Superior temporal gyrus (tissue), 1 donor: ENCODE measurements around the gene ZSCAN25.
A peak's percentile ranks its signal among the peaks of the same experiment; 100 is the strongest.
"Not testable (repeated sequence)": the region's sequence is repeated elsewhere in the genome, so short reads cannot be mapped to it uniquely, and the experiment has no call there.

ENCODE experiments used
- DNase-seq: peaks from one replicate; pipeline ENCODE4 v3.0.0-alpha.2; 2016; ENCODE audit errors: extremely low spot score

The ZSCAN25 gene

DNA sequence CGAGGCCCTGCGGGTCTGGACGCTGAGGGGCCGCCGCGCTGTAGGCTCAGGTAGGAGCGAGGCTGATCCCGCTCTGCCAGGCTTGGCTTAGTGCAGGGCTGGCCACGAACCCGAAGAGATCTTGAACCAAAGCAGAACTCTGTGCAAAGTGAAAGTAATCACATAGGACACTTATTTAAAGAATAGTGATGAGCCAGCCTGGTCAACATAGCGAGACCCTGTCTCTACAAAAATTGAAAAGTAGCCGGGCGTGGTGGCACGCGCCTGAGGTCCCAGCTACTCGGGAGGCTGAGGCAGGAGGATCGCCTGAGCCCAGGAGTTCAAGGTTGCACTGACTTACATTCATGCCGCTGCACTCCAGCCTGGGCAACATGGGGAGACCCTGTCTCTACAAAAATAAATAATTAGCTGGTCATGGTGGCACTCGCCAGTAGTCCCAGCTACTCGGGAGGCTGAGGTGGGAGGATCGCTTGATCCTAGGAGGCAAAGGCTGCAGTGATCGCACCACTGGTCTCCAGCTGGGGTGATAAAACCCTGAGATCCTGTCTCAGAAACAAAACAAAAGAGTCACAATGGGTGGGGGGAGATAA is 541 bp downstream of the ZSCAN25 start:
- DNase-seq: no peak

DNA sequence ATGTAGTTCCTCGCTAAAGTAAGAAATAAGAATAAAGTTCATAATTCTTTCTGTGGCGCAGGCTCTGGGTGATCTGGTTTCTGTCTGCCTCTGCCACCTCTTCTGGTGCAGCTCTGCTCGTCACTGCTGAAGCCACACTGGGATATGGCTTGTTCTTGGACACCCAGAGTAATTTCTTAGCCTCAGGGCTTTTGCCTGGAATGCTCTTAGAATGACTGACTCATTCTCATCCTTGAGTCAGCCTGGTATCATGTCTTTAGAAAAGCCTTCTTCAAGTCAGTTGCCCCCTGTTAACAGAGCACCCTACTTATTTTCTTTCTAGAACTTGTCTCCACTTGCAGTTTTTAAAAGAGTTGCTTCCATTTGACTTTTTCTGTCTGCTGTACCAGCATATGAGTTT is 2.0 kb downstream of the ZSCAN25 start:
- DNase-seq: no peak

DNA sequence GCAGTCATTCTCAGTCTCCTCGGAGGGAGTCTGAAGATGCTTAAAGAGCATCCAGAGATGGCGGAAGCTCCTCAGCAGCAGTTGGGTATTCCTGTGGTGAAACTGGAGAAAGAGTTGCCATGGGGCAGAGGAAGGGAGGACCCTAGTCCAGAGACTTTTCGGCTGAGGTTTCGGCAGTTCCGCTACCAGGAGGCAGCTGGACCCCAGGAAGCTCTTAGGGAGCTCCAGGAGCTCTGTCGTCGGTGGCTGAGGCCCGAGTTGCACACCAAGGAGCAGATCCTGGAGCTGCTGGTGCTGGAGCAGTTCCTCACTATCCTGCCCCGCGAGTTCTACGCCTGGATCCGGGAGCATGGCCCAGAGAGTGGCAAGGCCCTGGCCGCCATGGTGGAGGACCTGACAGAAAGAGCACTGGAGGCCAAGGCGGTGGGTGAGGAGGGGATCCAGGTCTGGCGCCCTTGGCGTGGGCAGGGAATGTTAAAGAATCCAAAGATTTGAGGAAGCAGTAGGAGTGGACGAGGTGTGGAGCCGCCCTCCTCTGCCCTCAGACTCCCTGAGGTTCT is 2.9 kb downstream of the ZSCAN25 start:
- no peak for DNase-seq

GRCh38 chr7:99621271-99621670 is 4.5 kb downstream of the ZSCAN25 start:
- no peak for DNase-seq

GRCh38 chr7:99622596-99622995 is 5.8 kb downstream of the ZSCAN25 start:
- DNase-seq: no peak

GRCh38 chr7:99623091-99623693 is 6.4 kb downstream of the ZSCAN25 start:
- DNase-seq: no peak

GRCh38 chr7:99623702-99624447 is 7.1 kb downstream of the ZSCAN25 start:
- no peak for DNase-seq

DNA sequence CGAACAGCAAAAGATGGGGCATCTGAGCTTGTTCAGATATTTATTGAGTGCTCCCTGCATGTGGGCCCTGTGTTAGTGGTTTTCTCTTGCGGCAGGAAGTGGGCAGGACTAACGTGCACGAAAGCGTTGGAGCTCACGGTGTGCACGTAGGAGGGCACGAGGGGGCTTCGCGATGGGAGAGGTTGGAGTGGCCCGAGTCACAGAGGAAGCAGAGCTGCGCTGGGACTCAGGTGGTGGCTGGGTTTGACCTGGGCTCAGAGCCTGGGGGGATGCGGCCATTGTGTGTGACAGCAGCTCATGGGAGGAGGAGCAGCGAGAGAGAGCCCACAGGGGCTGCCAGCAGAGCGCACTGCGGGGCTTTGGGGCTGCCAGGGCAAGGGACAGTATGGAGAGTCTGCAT is 7.7 kb downstream of the ZSCAN25 start:
- DNase-seq: no peak

- no peak for DNase-seq
Measured at GRCh38 chr7:99625321-99625720, 8.6 kb downstream of the ZSCAN25 start.

GRCh38 chr7:99625961-99626360 is 9.2 kb downstream of the ZSCAN25 start:
- no peak for DNase-seq

DNA sequence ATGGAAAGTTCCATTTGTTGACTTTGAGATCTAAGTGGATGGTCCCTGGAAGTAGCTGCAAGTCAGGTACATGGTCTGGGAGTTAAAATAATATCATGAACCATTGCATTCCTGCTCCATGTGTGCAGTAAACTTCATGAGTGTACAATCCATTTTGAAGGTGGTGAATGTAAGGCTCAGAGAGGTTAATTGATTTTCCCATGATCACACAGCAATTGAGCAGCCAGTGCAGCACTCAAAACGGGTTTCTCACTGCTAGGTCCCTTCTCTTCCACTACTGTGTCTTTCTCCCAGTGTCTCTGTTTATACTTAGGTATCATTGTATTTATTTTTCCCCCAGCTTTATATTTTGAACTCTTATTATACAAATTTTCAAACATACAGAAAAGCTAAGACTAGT is 9.9 kb downstream of the ZSCAN25 start:
- no peak for DNase-seq

DNA sequence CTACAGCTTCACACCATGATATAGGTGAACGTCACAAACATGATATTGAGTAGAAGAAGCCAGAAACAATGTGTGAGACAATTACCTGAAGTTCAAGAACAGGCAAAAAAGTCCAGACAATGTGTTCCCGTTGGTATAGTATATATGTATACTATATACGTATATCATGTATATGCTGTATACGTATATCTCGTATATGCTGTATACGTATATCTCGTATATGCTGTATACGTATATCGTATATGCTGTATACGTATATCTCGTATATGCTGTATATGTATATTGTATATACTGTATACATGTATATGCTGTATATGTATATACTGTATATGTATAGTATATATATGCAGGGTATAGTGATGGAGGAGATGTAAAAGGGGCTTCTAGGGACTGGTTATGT is 10.8 kb downstream of the ZSCAN25 start:
- DNase-seq: no peak

GRCh38 chr7:99628471-99629465 is 12.0 kb downstream of the ZSCAN25 start:
- DNase-seq: no peak

GRCh38 chr7:99629643-99630042 is 12.9 kb downstream of the ZSCAN25 start:
- no peak for DNase-seq

DNA sequence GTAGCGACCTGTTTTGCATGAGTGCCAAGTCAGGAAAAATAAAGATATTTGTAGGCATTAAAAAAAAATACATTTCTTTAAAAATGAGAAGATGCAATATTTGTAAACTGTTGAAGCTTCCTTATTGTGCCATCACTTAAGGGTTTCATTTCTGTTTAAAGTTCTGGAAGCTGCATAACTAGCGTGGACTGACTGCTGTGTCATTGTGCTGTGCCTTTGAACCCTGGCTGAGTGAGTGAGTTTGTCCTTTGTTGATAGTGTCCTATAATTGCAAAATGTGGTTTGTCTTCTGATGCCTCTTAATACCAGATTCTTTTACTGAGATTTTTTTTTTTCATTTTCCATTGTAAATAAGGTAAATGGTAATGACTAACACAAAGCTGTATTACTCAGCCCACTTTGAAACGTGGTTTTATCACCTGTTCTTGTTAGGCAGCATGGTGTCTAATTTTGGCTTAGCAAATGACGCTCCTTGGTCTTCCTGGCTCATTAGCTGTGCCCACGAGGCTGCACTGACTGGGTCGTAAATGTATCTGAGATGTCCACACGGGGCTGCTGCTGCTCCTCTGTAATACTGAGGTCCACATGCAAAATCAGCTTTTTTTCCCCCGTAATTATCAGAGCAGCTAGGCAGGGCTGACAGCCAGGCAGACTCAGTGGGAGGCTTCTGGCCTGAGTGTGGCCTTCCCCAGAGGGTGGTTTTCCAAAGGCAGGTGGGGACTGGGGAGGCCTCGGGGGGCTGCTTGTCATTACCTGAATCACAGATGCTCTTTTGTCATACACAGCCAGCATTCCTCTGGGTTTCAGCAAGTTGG is 14.8 kb downstream of the ZSCAN25 start:
- peak; percentile 19 for DNase-seq

GRCh38 chr7:99637414-99637813 is 20.7 kb downstream of the ZSCAN25 start:
- DNase-seq: not testable (repeated sequence)

- DNase-seq: no peak
Measured at GRCh38 chr7:99638731-99639130, 22.0 kb downstream of the ZSCAN25 start.

GRCh38 chr7:99639267-99639666 is 22.5 kb downstream of the ZSCAN25 start:
- no peak for DNase-seq

GRCh38 chr7:99642027-99642426 is 25.3 kb downstream of the ZSCAN25 start:
- DNase-seq: no peak

- no peak for DNase-seq
Measured at GRCh38 chr7:99643464-99643863, 26.7 kb downstream of the ZSCAN25 start.

DNA sequence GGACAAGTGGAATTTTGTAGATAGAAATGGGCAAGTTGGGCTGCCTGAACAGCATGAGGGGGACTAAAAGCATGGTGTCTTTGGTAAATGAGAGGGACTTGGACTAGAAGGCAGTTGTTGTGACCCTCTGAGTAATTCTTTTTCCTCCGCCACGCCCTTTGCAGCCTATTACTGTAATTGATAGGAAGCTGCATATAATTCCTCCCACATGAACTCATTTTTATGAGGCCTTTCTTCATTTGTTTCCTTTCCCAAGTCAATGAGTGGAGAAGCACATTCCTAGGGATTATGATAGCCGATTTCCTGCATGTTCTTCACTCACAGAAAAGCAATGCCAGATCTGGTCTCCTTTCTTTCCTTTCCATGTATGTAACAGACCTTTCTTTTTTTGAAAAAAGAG is 27.7 kb downstream of the ZSCAN25 start:
- DNase-seq: no peak
